Hepatocyte (in vitro differentiated cells): ENCODE measurements around the gene HHEX.

Experiments
- CTCF ChIP-seq: fragments of 200-600 bp; sonication (generic); IDR thresholded peaks from 2 replicates; pipeline ENCODE4 v1.5.1; 2016; ENCODE audit warnings: antibody characterized with exemption, mild to moderate bottlenecking; ENCODE audit not compliant: poor library complexity
- EZH2phosphoT487 ChIP-seq: fragments of 200-600 bp; sonication (generic); IDR thresholded peaks from one replicate; pipeline ENCODE4 v1.6.1; 2018; ENCODE audit warnings: antibody characterized with exemption, mild to moderate bottlenecking, low read depth, moderate library complexity; ENCODE audit not compliant: unreplicated experiment, severe bottlenecking

- TF ChIP-seq CTCF = no peak
- no peak for TF ChIP-seq EZH2phosphoT487
Measured at GRCh38 chr10:92697663-92698511, 8.1 kb downstream of the HHEX start.
